Endothelial cell (in vitro differentiated cells): ENCODE measurements around the gene HIPK3. TPM values are rescaled to one million over a fixed set of nuclear protein-coding genes. Genes with fewer than 3 reads are reported as not detected.
"Not testable (repeated sequence)": the region's sequence is repeated elsewhere in the genome, so short reads cannot be mapped to it uniquely, and the experiment has no call there.

Experiments used
- DNase-seq: peaks from one replicate; pipeline ENCODE4 v3.0.0; 2021; ENCODE audit warnings: low spot score
- H3K27ac Mint-ChIP-seq: one replicate; pipeline ENCODE4 v1.8.0; 2021; ENCODE audit warnings: mixed read lengths, inconsistent platforms; ENCODE audit not compliant: unreplicated experiment
- H3K27me3 Mint-ChIP-seq: one replicate; pipeline ENCODE4 v1.8.0; 2021; ENCODE audit warnings: mild to moderate bottlenecking, moderate library complexity, mixed read lengths, inconsistent platforms; ENCODE audit not compliant: unreplicated experiment
- H3K36me3 Mint-ChIP-seq: one replicate; pipeline ENCODE4 v1.8.0; 2021; ENCODE audit warnings: mild to moderate bottlenecking, low read depth, mixed read lengths, inconsistent platforms; ENCODE audit not compliant: unreplicated experiment
- H3K4me1 Mint-ChIP-seq: one replicate; pipeline ENCODE4 v1.8.0; 2021; ENCODE audit warnings: mild to moderate bottlenecking, mixed read lengths, inconsistent platforms; ENCODE audit not compliant: unreplicated experiment
- H3K4me3 Mint-ChIP-seq: one replicate; pipeline ENCODE4 v1.8.0; 2021; ENCODE audit warnings: mild to moderate bottlenecking, mixed read lengths, inconsistent platforms; ENCODE audit not compliant: unreplicated experiment
- H3K9me3 Mint-ChIP-seq: one replicate; pipeline ENCODE4 v1.8.0; 2021; ENCODE audit warnings: mixed read lengths, inconsistent platforms; ENCODE audit not compliant: unreplicated experiment
- total RNA-seq: library from RNA; stranded (reverse); fragmentation: NEBNext Ultra II Directional; extraction: Animal tissue kit (Norgen Biotek cat#: 25700); gene quantifications from one replicate; pipeline ENCODE4 v1.2.1, GENCODE V29; 2021; ENCODE audit not compliant: unreplicated experiment
- TF ChIP-seq, protein P1 (sequence below): fragments of 200-600 bp; sonication (generic); IDR thresholded peaks from one replicate; pipeline ENCODE4 v1.5.0; 2021; ENCODE audit warnings: antibody characterized with exemption; ENCODE audit not compliant: unreplicated experiment

The HIPK3 gene
- total RNA-seq, 1 donor from 2014 or later = 70.2 TPM

DNA sequence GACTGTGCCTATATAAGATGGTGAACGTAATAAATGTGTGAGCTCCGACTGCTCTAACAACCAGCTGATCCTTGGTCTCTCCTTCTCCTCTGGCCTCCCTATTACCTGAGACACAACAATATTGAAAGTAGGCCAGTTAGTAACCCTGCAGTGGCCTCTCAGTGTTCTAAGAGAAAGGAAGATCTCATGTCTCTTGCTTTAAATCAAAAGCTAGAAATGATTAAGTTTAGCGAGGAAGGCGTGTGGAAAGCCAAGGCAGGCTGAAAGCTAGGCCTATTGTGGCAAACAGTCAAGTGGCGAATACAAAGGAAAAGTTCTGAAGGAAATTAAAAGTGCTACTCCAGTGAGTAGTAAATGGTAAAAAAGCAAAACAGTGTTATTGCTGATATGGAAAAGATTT lies 39.5 kb downstream of the HIPK3 start:
- no peak overlapping the region for H3K4me3 Mint-ChIP-seq
- no peak overlapping the region for H3K27ac Mint-ChIP-seq
- TF ChIP-seq, protein P1, sequence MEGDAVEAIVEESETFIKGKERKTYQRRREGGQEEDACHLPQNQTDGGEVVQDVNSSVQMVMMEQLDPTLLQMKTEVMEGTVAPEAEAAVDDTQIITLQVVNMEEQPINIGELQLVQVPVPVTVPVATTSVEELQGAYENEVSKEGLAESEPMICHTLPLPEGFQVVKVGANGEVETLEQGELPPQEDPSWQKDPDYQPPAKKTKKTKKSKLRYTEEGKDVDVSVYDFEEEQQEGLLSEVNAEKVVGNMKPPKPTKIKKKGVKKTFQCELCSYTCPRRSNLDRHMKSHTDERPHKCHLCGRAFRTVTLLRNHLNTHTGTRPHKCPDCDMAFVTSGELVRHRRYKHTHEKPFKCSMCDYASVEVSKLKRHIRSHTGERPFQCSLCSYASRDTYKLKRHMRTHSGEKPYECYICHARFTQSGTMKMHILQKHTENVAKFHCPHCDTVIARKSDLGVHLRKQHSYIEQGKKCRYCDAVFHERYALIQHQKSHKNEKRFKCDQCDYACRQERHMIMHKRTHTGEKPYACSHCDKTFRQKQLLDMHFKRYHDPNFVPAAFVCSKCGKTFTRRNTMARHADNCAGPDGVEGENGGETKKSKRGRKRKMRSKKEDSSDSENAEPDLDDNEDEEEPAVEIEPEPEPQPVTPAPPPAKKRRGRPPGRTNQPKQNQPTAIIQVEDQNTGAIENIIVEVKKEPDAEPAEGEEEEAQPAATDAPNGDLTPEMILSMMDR = no peak
- H3K9me3 Mint-ChIP-seq = no peaks in the 10 kb centered on the region
- H3K27me3 Mint-ChIP-seq = no peaks in the 10 kb centered on the region
- no peak for DNase-seq
- peaks cover 20% of the 10 kb centered on the region for H3K36me3 Mint-ChIP-seq
- no peaks in the 10 kb centered on the region for H3K4me1 Mint-ChIP-seq

- Mint-ChIP-seq H3K27me3 (no peaks in the 10 kb centered on the region), H3K36me3 (peaks cover 2% of the 10 kb centered on the region), H3K4me3 (no peak overlapping the region), H3K27ac (no peak overlapping the region), H3K9me3 (no peaks in the 10 kb centered on the region), H3K4me1 (no peaks in the 10 kb centered on the region)
- no peak for DNase-seq
- TF ChIP-seq, protein P1 = no peak
Observed at GRCh38 chr11:33303541-33303940, 46.4 kb downstream of the HIPK3 start.

DNA sequence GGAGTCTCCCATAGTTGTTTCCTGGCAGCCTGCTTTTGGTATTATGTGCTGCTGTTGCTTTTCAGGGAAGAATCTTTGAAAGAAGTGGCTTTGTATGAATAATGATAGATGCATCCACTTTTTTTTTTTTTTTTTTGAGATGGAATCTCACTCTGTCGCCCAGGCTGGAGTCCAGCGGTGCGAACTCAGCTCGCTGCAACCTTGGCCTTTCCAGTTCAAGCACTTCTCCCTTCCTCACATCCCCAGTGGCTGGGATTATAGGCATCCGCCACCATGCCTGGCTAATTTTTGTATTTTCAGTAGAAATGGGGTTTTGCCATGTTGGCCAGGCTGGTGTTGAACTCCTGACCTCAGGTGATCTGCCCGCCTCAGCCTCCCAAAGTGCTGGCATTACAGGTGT lies 49.6 kb downstream of the HIPK3 start:
- H3K4me3 Mint-ChIP-seq, H3K27ac Mint-ChIP-seq, DNase-seq, H3K4me1 Mint-ChIP-seq, H3K36me3 Mint-ChIP-seq, H3K27me3 Mint-ChIP-seq, H3K9me3 Mint-ChIP-seq: not testable (repeated sequence)

DNA sequence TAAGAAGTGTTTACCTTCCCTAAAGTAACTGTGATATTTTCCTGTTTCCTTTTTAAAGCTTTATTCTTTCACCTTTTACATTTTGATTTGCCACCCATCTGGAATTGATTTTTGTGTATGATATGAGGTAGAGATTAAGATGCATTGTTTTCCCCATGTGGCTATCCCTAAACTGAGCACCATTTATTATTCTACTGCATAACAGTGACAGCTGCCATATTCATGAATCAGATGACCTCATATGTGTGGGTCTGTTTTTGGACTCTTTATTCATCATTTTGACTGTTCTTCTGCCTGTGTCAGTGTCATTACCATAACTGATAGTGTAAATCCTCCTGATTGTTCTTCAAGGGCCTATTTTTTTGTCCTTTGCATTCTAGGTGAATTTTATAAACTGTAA lies 50.8 kb downstream of the HIPK3 start:
- no peaks in the 10 kb centered on the region for H3K27me3 Mint-ChIP-seq
- no peak overlapping the region for H3K27ac Mint-ChIP-seq
- no peaks in the 10 kb centered on the region for H3K36me3 Mint-ChIP-seq
- no peaks in the 10 kb centered on the region for H3K4me1 Mint-ChIP-seq
- DNase-seq = no peak
- TF ChIP-seq, protein P1 = no peak
- no peak overlapping the region for H3K4me3 Mint-ChIP-seq
- H3K9me3 Mint-ChIP-seq = no peaks in the 10 kb centered on the region

GRCh38 chr11:33309118-33309517 lies 51.9 kb downstream of the HIPK3 start:
- H3K27ac Mint-ChIP-seq = no peak overlapping the region
- H3K36me3 Mint-ChIP-seq = no peaks in the 10 kb centered on the region
- no peak for DNase-seq
- H3K4me3 Mint-ChIP-seq = no peak overlapping the region
- H3K4me1 Mint-ChIP-seq = no peaks in the 10 kb centered on the region
- TF ChIP-seq, protein P1 = no peak
- no peaks in the 10 kb centered on the region for H3K9me3 Mint-ChIP-seq
- H3K27me3 Mint-ChIP-seq = no peaks in the 10 kb centered on the region
